Neural progenitor cell (in vitro differentiated cells): ENCODE results near the gene RPL10A. TPM values are rescaled to one million over a fixed set of nuclear protein-coding genes. Genes with fewer than 3 reads are reported as not detected.

ENCODE experiments used
- DNase-seq: peaks from one replicate; pipeline ENCODE4 v3.0.0-alpha.2; 2016; ENCODE audit warnings: low spot score
- H2AFZ ChIP-seq: fragments of 200-600 bp; sonication (generic); replicated peaks from 2 replicates; pipeline ENCODE4 v1.6.1; 2016; ENCODE audit warnings: antibody characterized with exemption
- H3F3A ChIP-seq: fragments of 200-600 bp; sonication (generic); 2 replicates; pipeline ENCODE4 v1.6.1; 2016; ENCODE audit warnings: antibody characterized with exemption, low read depth
- H3K27ac ChIP-seq: fragments of 200-600 bp; sonication (generic); 2 replicates; pipeline ENCODE4 v1.5.1; 2016; ENCODE audit warnings: mild to moderate bottlenecking
- H3K27me3 ChIP-seq: fragments of 200-600 bp; sonication (generic); 2 replicates; pipeline ENCODE4 v1.6.1; 2016; ENCODE audit warnings: mild to moderate bottlenecking, moderate library complexity
- H3K36me3 ChIP-seq: fragments of 200-600 bp; sonication (generic); 2 replicates; pipeline ENCODE4 v1.5.1; 2016
- H3K4me1 ChIP-seq: fragments of 200-600 bp; sonication (generic); 2 replicates; pipeline ENCODE4 v1.6.1; 2016; ENCODE audit warnings: mixed run types
- H3K4me2 ChIP-seq: fragments of 200-600 bp; sonication (generic); 2 replicates; pipeline ENCODE4 v1.6.1; 2016
- H3K4me3 ChIP-seq: fragments of 200-600 bp; sonication (generic); 2 replicates; pipeline ENCODE4 v1.5.1; 2016
- H3K79me2 ChIP-seq: fragments of 200-600 bp; sonication (generic); 2 replicates; pipeline ENCODE4 v1.6.1; 2016; ENCODE audit warnings: low read depth
- H3K9ac ChIP-seq: fragments of 200-600 bp; sonication (generic); 2 replicates; pipeline ENCODE4 v1.6.1; 2016
- H3K9me3 ChIP-seq: fragments of 200-600 bp; sonication (generic); 2 replicates; pipeline ENCODE4 v1.5.1; 2016; ENCODE audit warnings: low read depth
- H4K20me1 ChIP-seq: fragments of 200-600 bp; sonication (generic); 2 replicates; pipeline ENCODE4 v1.6.1; 2016; ENCODE audit warnings: low read depth
- H3K27ac Mint-ChIP-seq: 3 replicates; pipeline ENCODE4 v1.8.0; 2021; ENCODE audit warnings: mixed read lengths
- H3K27me3 Mint-ChIP-seq: 2 replicates; pipeline ENCODE4 v1.8.0; 2022; ENCODE audit warnings: low read depth, mild to moderate bottlenecking, inconsistent platforms, moderate library complexity, mixed read lengths; ENCODE audit not compliant: insufficient read depth
- H3K36me3 Mint-ChIP-seq: 3 replicates; pipeline ENCODE4 v1.8.0; 2021; ENCODE audit warnings: mixed read lengths
- H3K4me1 Mint-ChIP-seq: 3 replicates; pipeline ENCODE4 v1.8.0; 2021; ENCODE audit warnings: mixed read lengths
- H3K4me3 Mint-ChIP-seq: 3 replicates; pipeline ENCODE4 v1.8.0; 2021; ENCODE audit warnings: mild to moderate bottlenecking, moderate library complexity, mixed read lengths
- H3K9me3 Mint-ChIP-seq: 3 replicates; pipeline ENCODE4 v1.8.0; 2020; ENCODE audit warnings: mixed read lengths
- EZH2 ChIP-seq: fragments of 200-600 bp; sonication (generic); IDR thresholded peaks from 2 replicates; pipeline ENCODE4 v1.6.1; 2017; ENCODE audit warnings: antibody characterized with exemption, mild to moderate bottlenecking, moderate library complexity
- EZH2phosphoT487 ChIP-seq: fragments of 200-600 bp; sonication (generic); IDR thresholded peaks from 2 replicates; pipeline ENCODE4 v1.6.1; 2017; ENCODE audit warnings: antibody characterized with exemption
- total RNA-seq: library from RNA; depleted of rRNA; stranded (reverse); fragments of >200 nt; gene quantifications from 2 replicates; pipeline ENCODE4 v1.2.3, GENCODE V29; 2015; ENCODE audit warnings: low replicate concordance
- TF ChIP-seq, protein P1 (sequence below): fragments of 200-600 bp; sonication (generic); IDR thresholded peaks from 2 replicates; pipeline ENCODE4 v1.5.1; 2017; ENCODE audit warnings: antibody characterized with exemption, mild to moderate bottlenecking

Gene RPL10A
- total RNA-seq, 1 donor from 2014 or later = 2,002 TPM

DNA sequence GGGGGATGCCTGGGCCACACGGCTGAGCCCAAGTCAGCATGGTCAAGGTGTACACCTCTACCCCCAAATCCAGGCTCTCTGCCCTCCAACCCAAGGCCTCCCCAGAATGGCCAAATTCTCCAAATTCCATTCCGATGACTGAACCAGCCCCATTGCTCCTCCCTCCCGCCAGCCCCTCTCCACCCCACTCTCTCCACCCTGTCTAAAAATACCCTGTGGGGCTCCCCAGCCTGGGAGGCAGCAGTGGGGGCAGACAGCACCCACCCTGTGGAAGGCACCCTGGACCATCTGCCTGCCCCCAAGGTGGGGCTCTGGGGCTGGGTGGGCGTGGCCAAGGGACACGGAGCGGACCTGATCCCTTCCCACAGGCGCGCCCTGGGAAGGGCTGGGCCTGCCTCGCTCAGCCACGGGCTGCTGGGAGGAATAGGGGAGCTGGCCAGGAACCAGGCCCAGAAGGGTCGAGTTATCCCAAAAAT, 17.2 kb downstream of the RPL10A start:
- peak overlapping the region; percentile 56 for H3K4me2 ChIP-seq
- H3K9ac ChIP-seq = no peak overlapping the region
- H3K4me1 Mint-ChIP-seq = peaks cover 30% of the 10 kb centered on the region
- DNase-seq = peak; percentile 75
- no peaks in the 10 kb centered on the region for H3K36me3 ChIP-seq
- H3K36me3 Mint-ChIP-seq = peaks cover 2% of the 10 kb centered on the region
- no peak overlapping the region for H3K27ac ChIP-seq
- no peak for TF ChIP-seq EZH2
- no peak for TF ChIP-seq EZH2phosphoT487
- TF ChIP-seq, protein P1, sequence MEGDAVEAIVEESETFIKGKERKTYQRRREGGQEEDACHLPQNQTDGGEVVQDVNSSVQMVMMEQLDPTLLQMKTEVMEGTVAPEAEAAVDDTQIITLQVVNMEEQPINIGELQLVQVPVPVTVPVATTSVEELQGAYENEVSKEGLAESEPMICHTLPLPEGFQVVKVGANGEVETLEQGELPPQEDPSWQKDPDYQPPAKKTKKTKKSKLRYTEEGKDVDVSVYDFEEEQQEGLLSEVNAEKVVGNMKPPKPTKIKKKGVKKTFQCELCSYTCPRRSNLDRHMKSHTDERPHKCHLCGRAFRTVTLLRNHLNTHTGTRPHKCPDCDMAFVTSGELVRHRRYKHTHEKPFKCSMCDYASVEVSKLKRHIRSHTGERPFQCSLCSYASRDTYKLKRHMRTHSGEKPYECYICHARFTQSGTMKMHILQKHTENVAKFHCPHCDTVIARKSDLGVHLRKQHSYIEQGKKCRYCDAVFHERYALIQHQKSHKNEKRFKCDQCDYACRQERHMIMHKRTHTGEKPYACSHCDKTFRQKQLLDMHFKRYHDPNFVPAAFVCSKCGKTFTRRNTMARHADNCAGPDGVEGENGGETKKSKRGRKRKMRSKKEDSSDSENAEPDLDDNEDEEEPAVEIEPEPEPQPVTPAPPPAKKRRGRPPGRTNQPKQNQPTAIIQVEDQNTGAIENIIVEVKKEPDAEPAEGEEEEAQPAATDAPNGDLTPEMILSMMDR = no peak
- H3K27ac Mint-ChIP-seq = no peak overlapping the region
- H3K9me3 ChIP-seq = no peaks in the 10 kb centered on the region
- peaks cover 15% of the 10 kb centered on the region for H3K79me2 ChIP-seq
- peaks cover 43% of the 10 kb centered on the region for H3K4me1 ChIP-seq
- H3K27me3 ChIP-seq = no peaks in the 10 kb centered on the region
- H3K9me3 Mint-ChIP-seq = no peaks in the 10 kb centered on the region
- no peak overlapping the region for H3K4me3 Mint-ChIP-seq
- peaks cover 19% of the 10 kb centered on the region for H3F3A ChIP-seq
- no peak overlapping the region for H3K4me3 ChIP-seq
- H3K27me3 Mint-ChIP-seq = peaks cover 3% of the 10 kb centered on the region
- H4K20me1 ChIP-seq = peaks cover 23% of the 10 kb centered on the region
- no peak overlapping the region for H2AFZ ChIP-seq

DNA sequence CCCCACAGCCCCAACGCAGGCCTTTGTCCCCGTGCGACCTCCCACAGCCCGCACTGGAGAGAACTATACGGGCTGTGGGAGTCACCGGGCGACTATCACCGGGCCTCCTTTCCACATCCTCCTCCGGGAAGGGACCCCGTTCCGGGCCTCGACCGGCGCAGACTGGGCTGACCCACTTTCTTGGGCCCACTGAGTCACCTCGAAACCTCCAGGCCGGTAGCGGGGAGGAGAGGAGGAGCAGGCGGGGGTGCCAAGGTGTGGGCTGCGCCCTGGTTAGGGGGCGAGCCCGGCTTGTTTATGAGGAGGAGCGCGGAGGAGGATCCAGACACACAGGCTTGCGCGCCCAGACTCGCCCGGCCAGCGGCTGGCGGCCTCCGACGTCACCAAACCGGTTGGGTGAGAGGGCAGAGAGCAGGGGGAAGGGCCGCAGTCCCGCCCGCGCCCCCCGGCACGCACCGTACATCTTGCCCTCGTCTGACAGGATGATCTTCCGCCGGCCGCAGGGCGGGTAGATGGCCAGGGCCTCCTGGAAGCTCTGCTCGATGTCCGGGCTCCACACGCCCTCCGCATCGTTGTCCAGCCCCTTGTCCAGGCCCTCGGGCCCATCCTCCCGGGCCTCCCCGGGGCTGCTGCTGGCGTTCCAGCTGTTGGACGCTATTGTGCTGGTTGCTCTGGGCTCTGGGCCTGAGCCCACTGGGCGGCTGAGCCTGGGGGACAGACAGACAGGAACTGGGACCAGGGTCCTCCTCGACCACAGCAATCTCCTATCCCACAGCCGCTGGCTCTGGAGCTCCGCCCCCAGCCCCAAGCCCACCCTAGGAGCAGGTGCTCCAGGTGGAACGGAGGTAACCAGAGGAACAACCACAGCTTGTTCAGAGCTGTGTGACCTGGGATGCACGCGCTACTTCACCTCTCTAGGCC, 18.1 kb downstream of the RPL10A start:
- Mint-ChIP-seq H3K27ac (no peak overlapping the region), H3K9me3 (no peaks in the 10 kb centered on the region), H3K4me3 (peak overlapping the region; percentile 27), H3K4me1 (peaks cover 38% of the 10 kb centered on the region), H3K27me3 (peaks cover 6% of the 10 kb centered on the region), H3K36me3 (peaks cover 1% of the 10 kb centered on the region)
- H3K4me3 ChIP-seq = no peak overlapping the region
- TF ChIP-seq EZH2phosphoT487 = no peak
- TF ChIP-seq EZH2 = no peak
- TF ChIP-seq, protein P1 = no peak
- H3K4me1 ChIP-seq = peaks cover 52% of the 10 kb centered on the region
- no peak overlapping the region for H3K27ac ChIP-seq
- peaks cover 26% of the 10 kb centered on the region for H3F3A ChIP-seq
- H2AFZ ChIP-seq = no peak overlapping the region
- peaks cover 22% of the 10 kb centered on the region for H3K79me2 ChIP-seq
- H3K27me3 ChIP-seq = no peaks in the 10 kb centered on the region
- H3K9me3 ChIP-seq = no peaks in the 10 kb centered on the region
- no peaks in the 10 kb centered on the region for H3K36me3 ChIP-seq
- no peak overlapping the region for H3K9ac ChIP-seq
- peak overlapping the region; percentile 56 for H3K4me2 ChIP-seq
- peaks cover 31% of the 10 kb centered on the region for H4K20me1 ChIP-seq
- peak; percentile 65 for DNase-seq

DNA sequence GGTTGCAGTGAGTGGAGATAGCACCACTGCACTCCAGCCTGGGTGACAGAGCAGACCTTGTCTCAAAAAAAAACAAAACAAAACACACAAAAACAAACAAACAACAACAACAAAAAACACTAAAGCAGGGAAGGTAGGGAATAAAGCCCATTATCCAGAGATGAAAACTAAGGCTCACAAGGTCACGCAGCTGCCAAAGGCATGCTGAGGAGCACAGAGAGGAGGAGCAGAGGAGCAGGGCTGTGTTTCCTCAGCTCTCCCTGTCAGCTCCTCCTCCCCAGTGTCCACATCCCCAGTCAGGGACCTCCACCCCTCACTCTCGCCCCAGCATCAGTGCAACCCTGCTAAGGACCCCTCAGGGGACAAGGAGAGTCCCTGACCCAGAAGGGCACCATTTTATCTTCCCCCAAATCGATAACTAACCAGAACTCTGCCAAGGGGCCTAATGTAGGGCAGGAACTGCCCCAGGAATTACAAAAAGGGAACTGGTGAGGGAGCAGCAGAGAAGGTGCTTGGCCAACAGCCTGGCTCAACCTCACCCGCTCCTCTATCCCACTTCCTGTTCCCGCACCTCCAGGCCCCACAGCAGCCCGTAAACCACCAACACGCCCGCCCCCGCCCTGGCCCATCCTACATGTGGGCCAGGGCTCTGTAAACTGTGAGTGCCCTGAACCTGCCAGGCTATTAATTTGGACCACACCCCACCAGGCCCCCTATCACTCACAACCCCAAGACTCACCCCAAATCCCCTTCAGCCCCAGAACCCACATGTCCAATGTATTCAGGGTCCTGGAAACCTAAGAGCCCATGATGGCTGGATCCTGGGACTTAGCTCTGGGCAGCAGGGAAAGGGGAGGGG, 19.7 kb downstream of the RPL10A start:
- Histone ChIP-seq H3K27ac (no peak overlapping the region), H3K27me3 (no peaks in the 10 kb centered on the region), H3K4me1 (peaks cover 68% of the 10 kb centered on the region), H3K4me2 (no peak overlapping the region), H3K4me3 (no peak overlapping the region), H3K9me3 (no peaks in the 10 kb centered on the region), H3K36me3 (no peaks in the 10 kb centered on the region), H2AFZ (no peak overlapping the region), H4K20me1 (peaks cover 48% of the 10 kb centered on the region), H3K79me2 (peaks cover 37% of the 10 kb centered on the region), H3K9ac (no peak overlapping the region), H3F3A (peaks cover 26% of the 10 kb centered on the region)
- DNase-seq = peak; percentile 34
- H3K4me3 Mint-ChIP-seq = no peak overlapping the region
- peak overlapping the region; percentile 53 for H3K27ac Mint-ChIP-seq
- H3K27me3 Mint-ChIP-seq = peaks cover 4% of the 10 kb centered on the region
- TF ChIP-seq EZH2phosphoT487 (no peak), EZH2 (no peak)
- TF ChIP-seq, protein P1 = no peak
- H3K36me3 Mint-ChIP-seq = no peaks in the 10 kb centered on the region
- peaks cover 48% of the 10 kb centered on the region for H3K4me1 Mint-ChIP-seq
- H3K9me3 Mint-ChIP-seq = no peaks in the 10 kb centered on the region
